ENCODE measurements around the gene MATK. TPM values are rescaled to one million over a fixed set of nuclear protein-coding genes. Genes with fewer than 3 reads are reported as not detected.

MATK gene
- total RNA-seq, 4 donors from 2014 or later, result 1.7 TPM; not detected in 3

DNA sequence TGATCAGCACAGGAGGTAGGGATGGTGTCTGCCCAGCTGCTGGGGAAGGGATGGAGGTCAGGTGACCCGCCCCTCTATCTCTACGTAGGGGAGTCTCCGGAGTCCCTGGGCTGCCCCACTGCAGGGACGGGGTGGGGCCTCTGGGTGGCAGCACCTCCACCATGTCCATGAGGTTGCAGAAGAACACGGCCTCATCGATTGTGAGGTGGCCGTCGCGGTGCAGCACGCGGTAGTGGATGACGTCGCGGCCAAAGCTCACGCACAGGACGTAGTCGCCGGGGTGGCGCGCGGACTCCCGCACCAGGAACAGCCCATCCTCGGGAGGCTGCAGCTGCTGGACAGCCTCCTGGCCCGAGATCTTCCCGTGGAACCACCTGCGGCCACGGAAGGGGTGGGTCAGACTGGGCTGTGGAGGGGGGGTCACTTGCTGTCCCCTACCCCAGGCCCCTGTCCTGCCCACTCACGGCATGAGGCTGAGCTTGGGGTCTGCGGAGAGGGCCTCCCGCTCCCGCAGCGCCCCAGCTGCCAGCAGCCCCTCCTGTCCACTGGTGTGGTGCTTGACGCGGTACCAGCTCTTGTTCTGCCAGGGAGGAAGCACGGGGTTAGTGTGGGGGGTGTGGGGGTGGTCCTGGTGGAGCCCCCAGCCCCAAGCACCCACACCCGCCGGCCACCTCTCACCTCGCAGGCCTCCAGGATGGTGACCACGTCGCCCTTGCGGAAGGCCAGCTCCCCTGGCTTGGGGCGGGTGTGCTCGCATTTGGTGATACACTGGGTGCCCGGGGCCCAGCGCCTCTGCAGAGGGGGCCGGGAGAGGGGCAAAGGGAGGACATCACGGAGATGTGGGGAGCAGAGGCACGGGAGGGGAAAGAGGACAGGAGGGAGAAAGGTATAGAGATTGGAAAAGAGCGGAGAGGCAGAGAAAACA is 2.3 kb downstream of the MATK start:
- in situ Hi-C loops (cut with MboI; ENCODE audit: low sequenced_read_pairs in 4 of 4), result no loop called here
- Histone ChIP-seq H3K27ac (no peak overlapping the region), H3K4me1 (no peaks in the 10 kb centered on the region), H3K36me3 (no peaks in the 10 kb centered on the region), H3K4me3 (no peak overlapping the region), H3K9me3 (peaks cover 0 to 19% (median 3%) of the 10 kb centered on the region in 3 donors), H3K27me3 (peaks cover 29 to 46% (median 42%) of the 10 kb centered on the region in 3 donors)
- TF ChIP-seq POLR2A (IDR thresholded peaks at IDR 0.05), result no peak
- TF ChIP-seq, protein P1, sequence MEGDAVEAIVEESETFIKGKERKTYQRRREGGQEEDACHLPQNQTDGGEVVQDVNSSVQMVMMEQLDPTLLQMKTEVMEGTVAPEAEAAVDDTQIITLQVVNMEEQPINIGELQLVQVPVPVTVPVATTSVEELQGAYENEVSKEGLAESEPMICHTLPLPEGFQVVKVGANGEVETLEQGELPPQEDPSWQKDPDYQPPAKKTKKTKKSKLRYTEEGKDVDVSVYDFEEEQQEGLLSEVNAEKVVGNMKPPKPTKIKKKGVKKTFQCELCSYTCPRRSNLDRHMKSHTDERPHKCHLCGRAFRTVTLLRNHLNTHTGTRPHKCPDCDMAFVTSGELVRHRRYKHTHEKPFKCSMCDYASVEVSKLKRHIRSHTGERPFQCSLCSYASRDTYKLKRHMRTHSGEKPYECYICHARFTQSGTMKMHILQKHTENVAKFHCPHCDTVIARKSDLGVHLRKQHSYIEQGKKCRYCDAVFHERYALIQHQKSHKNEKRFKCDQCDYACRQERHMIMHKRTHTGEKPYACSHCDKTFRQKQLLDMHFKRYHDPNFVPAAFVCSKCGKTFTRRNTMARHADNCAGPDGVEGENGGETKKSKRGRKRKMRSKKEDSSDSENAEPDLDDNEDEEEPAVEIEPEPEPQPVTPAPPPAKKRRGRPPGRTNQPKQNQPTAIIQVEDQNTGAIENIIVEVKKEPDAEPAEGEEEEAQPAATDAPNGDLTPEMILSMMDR (IDR thresholded peaks at IDR 0.05 in 4 of 5, conservative IDR thresholded peaks at IDR 0.05 in 1 of 5), result peak in 2 of 5 experiments; percentile 12
- intact Hi-C loops (cut with DNase I; ENCODE audit: low total_unique reads), result no loop called here
- ATAC-seq (no peak), DNase-seq (no peak)

DNA sequence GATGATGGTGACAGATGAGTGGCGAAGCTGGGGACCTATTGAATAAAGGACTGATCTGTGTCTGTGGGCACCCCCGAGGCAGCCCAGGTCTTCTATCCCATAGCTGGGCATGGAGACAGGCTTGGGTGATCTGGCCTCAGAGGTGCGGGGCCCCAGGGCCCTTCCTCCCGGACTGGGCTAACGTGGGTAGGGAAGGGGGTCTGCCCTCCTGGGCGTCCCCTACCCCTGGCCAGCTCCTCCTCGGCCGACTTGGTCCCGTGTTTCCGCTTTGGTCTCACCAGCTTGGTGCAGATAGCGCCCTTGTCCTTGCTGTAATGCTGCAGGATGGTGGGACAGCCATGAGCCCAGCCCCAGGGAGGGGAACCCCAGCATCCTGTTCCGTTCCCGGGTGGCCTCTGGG is 3.3 kb downstream of the MATK start:
- in situ Hi-C loops (cut with MboI; ENCODE audit: low sequenced_read_pairs in 4 of 4) (no loop called here), intact Hi-C loops (cut with DNase I; ENCODE audit: low total_unique reads) (no loop called here)
- TF ChIP-seq, protein P1 (IDR thresholded peaks at IDR 0.05 in 4 of 5, conservative IDR thresholded peaks at IDR 0.05 in 1 of 5), result no peak
- no peak for TF ChIP-seq POLR2A (IDR thresholded peaks at IDR 0.05)
- H3K4me3 ChIP-seq, result no peak overlapping the region
- H3K27me3 ChIP-seq, result peaks cover 31 to 46% (median 42%) of the 10 kb centered on the region in 3 donors
- H3K9me3 ChIP-seq, result peaks cover 0 to 19% (median 3%) of the 10 kb centered on the region in 3 donors
- H3K4me1 ChIP-seq, result no peaks in the 10 kb centered on the region
- H3K36me3 ChIP-seq, result no peaks in the 10 kb centered on the region
- no peak for ATAC-seq
- no peak overlapping the region for H3K27ac ChIP-seq
- no peak for DNase-seq

DNA sequence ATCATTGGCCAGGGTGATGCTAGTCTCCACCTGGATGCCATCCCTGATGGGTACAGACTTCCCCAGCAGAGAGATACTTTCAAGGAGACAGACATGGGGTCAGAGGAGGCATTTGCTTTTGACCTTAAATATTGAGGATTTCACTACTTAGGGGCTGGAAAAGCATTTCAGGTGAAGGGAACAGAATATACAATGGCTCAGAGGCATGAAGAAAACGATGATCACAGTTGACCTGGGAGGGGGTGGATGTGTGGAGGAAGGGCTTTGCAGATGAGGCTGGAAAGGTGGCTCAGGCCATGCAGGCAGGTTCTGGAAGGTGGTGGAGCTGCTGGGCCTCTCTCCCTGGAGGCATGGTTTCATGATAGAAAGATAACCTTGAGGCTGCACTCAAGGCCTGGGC is 3.9 kb downstream of the MATK start:
- H3K27ac ChIP-seq, result no peak overlapping the region
- DNase-seq (no peak), ATAC-seq (no peak)
- no peak for TF ChIP-seq POLR2A (IDR thresholded peaks at IDR 0.05)
- TF ChIP-seq, protein P1 (IDR thresholded peaks at IDR 0.05 in 4 of 5, conservative IDR thresholded peaks at IDR 0.05 in 1 of 5), result no peak
- H3K9me3 ChIP-seq, result peaks cover 0 to 19% (median 3%) of the 10 kb centered on the region in 3 donors
- H3K4me1 ChIP-seq, result no peaks in the 10 kb centered on the region
- no peaks in the 10 kb centered on the region for H3K36me3 ChIP-seq
- in situ Hi-C loops (cut with MboI; ENCODE audit: low sequenced_read_pairs in 4 of 4) (no loop called here), intact Hi-C loops (cut with DNase I; ENCODE audit: low total_unique reads) (no loop called here)
- H3K27me3 ChIP-seq, result peaks cover 29 to 43% (median 37%) of the 10 kb centered on the region in 3 donors
- H3K4me3 ChIP-seq, result no peak overlapping the region

DNA sequence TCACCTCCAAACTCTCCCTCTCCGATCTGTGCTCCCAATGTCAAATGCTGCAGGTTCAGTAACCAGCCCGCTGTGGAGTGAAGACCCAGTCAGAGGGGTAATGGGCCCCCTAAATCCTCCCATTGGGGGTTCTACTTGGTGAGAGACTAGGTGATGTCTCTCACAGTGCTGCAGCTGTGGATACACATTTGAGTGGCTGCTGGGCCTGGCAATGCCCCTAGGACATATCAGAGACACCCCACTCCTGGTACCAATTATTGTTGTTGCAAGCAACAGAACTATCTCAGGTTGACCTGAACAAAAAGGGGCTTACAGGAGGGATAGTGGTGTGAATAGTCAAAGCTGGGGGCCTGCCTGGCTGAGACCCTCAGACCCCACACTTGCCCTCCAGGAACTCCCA is 4.6 kb downstream of the MATK start:
- Histone ChIP-seq H3K4me3 (no peak overlapping the region), H3K27ac (no peak overlapping the region), H3K9me3 (peaks cover 0 to 19% (median 3%) of the 10 kb centered on the region in 3 donors), H3K36me3 (no peaks in the 10 kb centered on the region), H3K4me1 (no peaks in the 10 kb centered on the region), H3K27me3 (peaks cover 24 to 43% (median 30%) of the 10 kb centered on the region in 3 donors)
- TF ChIP-seq, protein P1 (IDR thresholded peaks at IDR 0.05 in 4 of 5, conservative IDR thresholded peaks at IDR 0.05 in 1 of 5), result no peak
- no peak for TF ChIP-seq POLR2A (IDR thresholded peaks at IDR 0.05)
- ATAC-seq (no peak), DNase-seq (no peak)
- in situ Hi-C loops (cut with MboI; ENCODE audit: low sequenced_read_pairs in 4 of 4), result no loop called here
- intact Hi-C loops (cut with DNase I; ENCODE audit: low total_unique reads), result no loop called here
